ENCODE data around the gene LGALS9B.
"Not testable (repeated sequence)": the region's sequence is repeated elsewhere in the genome, so short reads cannot be mapped to it uniquely, and the experiment has no call there.

Gene LGALS9B

DNA sequence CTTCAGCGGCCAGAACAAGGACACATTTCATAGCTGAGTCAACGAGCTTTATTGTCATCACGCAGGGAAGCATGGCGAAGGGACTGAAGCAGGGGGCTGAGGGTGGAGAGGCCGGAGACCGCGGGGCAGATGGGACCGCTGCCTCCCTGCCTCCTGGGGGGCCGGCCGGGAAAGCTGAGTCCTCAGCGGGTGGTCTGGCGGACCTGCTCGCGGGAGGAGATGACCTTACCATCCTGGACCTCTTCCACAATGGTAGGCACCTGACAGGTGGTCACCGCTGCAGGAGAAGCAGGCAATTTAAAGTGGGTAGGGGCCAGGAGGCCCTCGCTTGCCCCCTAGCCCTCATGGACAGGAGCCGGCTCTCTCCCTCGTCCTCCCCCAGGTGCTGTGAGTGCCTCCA, 45.0 kb upstream of the LGALS9B start:
- H2BK120ac ChIP-seq (ENCODE audit: low read depth, low read length); H3K36me3 ChIP-seq (ENCODE audit: control insufficient read depth in 1 of 2, insufficient read depth in 2 of 2, low read depth in 1 of 2, low read length in 2 of 2); H3K18ac ChIP-seq (ENCODE audit: low read depth in 1 of 2, low read length in 2 of 2); H2AK5ac ChIP-seq (ENCODE audit: low read length, severe bottlenecking); H3K14ac ChIP-seq (ENCODE audit: low read length in 2 of 2); H4K8ac ChIP-seq (ENCODE audit: low read length); DNase-seq; H3K9me3 ChIP-seq (ENCODE audit: control insufficient read depth, low read length); H3K27me3 ChIP-seq (ENCODE audit: control insufficient read depth in 1 of 2, insufficient read depth in 1 of 2, low read length in 2 of 2); H2AFZ ChIP-seq (ENCODE audit: low read depth, low read length); H3K23ac ChIP-seq (ENCODE audit: low read length in 2 of 2); H2BK12ac ChIP-seq (ENCODE audit: low read length in 2 of 2); H3K9ac ChIP-seq (ENCODE audit: low read length); H3K4ac ChIP-seq (ENCODE audit: low read depth in 1 of 2, low read length in 2 of 2); H3K4me2 ChIP-seq (ENCODE audit: low read length, poor library complexity, severe bottlenecking); H3K4me1 ChIP-seq (ENCODE audit: control insufficient read depth, insufficient read depth, low read depth, low read length); H2BK5ac ChIP-seq (ENCODE audit: low read depth, low read length, poor library complexity, severe bottlenecking); H4K91ac ChIP-seq (ENCODE audit: low read length); H3K27ac ChIP-seq (ENCODE audit: low read length, poor library complexity, severe bottlenecking); H3K79me1 ChIP-seq (replicated peaks; ENCODE audit: low read length, poor library complexity, severe bottlenecking); H3K4me3 ChIP-seq (ENCODE audit: insufficient read depth in 1 of 2, low read depth in 1 of 2, low read length in 2 of 2); H2BK15ac ChIP-seq (ENCODE audit: low read depth, poor library complexity, severe bottlenecking): not testable (repeated sequence)
- no CpG with 5 or more reads among the region's 18 CpGs for WGBS

DNA sequence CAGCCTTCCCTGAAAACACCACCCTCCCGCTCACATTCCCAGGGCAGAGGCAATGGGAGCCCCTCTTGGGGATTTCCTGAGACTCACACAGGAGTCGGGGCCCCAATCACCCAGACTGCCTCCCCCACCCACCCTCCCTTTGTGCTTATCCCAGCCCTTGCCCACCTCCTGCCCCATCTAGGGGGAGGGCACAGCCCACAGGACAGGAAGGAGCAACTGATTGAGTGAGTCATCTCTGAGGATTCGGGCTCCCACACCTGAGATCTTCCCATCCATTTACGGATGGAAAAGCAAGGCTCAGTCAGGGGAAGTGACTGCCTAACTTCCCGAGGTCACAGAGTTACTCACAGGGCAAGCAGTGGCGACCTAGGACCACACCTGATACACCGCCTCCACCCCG, 44.4 kb upstream of the LGALS9B start:
- not testable (repeated sequence) for H3K27me3 ChIP-seq (ENCODE audit: control insufficient read depth in 1 of 2, insufficient read depth in 1 of 2, low read length in 2 of 2); H3K18ac ChIP-seq (ENCODE audit: low read depth in 1 of 2, low read length in 2 of 2); H3K23ac ChIP-seq (ENCODE audit: low read length in 2 of 2); H2BK15ac ChIP-seq (ENCODE audit: low read depth, poor library complexity, severe bottlenecking); H3K9me3 ChIP-seq (ENCODE audit: control insufficient read depth, low read length); H3K9ac ChIP-seq (ENCODE audit: low read length); H2BK5ac ChIP-seq (ENCODE audit: low read depth, low read length, poor library complexity, severe bottlenecking); H3K4me3 ChIP-seq (ENCODE audit: insufficient read depth in 1 of 2, low read depth in 1 of 2, low read length in 2 of 2); H3K4me2 ChIP-seq (ENCODE audit: low read length, poor library complexity, severe bottlenecking); H4K8ac ChIP-seq (ENCODE audit: low read length); H2BK120ac ChIP-seq (ENCODE audit: low read depth, low read length); H2AFZ ChIP-seq (ENCODE audit: low read depth, low read length); H3K79me1 ChIP-seq (replicated peaks; ENCODE audit: low read length, poor library complexity, severe bottlenecking); DNase-seq; H2AK5ac ChIP-seq (ENCODE audit: low read length, severe bottlenecking); H3K36me3 ChIP-seq (ENCODE audit: control insufficient read depth in 1 of 2, insufficient read depth in 2 of 2, low read depth in 1 of 2, low read length in 2 of 2); H3K4me1 ChIP-seq (ENCODE audit: control insufficient read depth, insufficient read depth, low read depth, low read length); H3K4ac ChIP-seq (ENCODE audit: low read depth in 1 of 2, low read length in 2 of 2); H3K14ac ChIP-seq (ENCODE audit: low read length in 2 of 2); H4K91ac ChIP-seq (ENCODE audit: low read length); H2BK12ac ChIP-seq (ENCODE audit: low read length in 2 of 2); H3K27ac ChIP-seq (ENCODE audit: low read length, poor library complexity, severe bottlenecking)
- no CpG with 5 or more reads among the region's 8 CpGs for WGBS

DNA sequence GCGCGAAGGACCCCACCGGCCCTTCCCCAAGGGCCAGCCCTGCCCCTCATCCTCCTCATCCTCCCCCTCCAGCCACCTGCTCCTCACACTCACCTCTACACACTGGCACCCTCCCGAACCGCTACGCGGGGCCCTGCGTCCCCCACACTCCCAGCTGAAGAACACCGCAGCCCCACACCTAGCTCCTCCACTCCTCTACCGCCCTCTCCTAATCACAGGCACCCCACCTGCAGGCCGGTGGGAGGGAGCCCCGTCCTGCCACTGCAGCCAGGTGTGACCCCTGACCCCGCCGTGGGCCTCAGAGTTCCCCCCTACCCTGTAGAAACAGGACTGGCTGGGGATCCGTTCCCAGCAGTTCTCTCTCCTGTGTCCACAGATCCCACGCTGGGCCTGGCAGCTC, 38.0 kb upstream of the LGALS9B start:
- not testable (repeated sequence) for H4K91ac ChIP-seq (ENCODE audit: low read length); H2BK12ac ChIP-seq (ENCODE audit: low read length in 2 of 2); H3K36me3 ChIP-seq (ENCODE audit: control insufficient read depth in 1 of 2, insufficient read depth in 2 of 2, low read depth in 1 of 2, low read length in 2 of 2); H2BK120ac ChIP-seq (ENCODE audit: low read depth, low read length); H2BK15ac ChIP-seq (ENCODE audit: low read depth, poor library complexity, severe bottlenecking); H3K27me3 ChIP-seq (ENCODE audit: control insufficient read depth in 1 of 2, insufficient read depth in 1 of 2, low read length in 2 of 2); H3K14ac ChIP-seq (ENCODE audit: low read length in 2 of 2); H3K9ac ChIP-seq (ENCODE audit: low read length); H4K8ac ChIP-seq (ENCODE audit: low read length); H3K23ac ChIP-seq (ENCODE audit: low read length in 2 of 2); H2BK5ac ChIP-seq (ENCODE audit: low read depth, low read length, poor library complexity, severe bottlenecking); H3K4me3 ChIP-seq (ENCODE audit: insufficient read depth in 1 of 2, low read depth in 1 of 2, low read length in 2 of 2); H2AFZ ChIP-seq (ENCODE audit: low read depth, low read length); H3K9me3 ChIP-seq (ENCODE audit: control insufficient read depth, low read length); H3K79me1 ChIP-seq (replicated peaks; ENCODE audit: low read length, poor library complexity, severe bottlenecking); H2AK5ac ChIP-seq (ENCODE audit: low read length, severe bottlenecking); H3K4me2 ChIP-seq (ENCODE audit: low read length, poor library complexity, severe bottlenecking); H3K4me1 ChIP-seq (ENCODE audit: control insufficient read depth, insufficient read depth, low read depth, low read length); H3K18ac ChIP-seq (ENCODE audit: low read depth in 1 of 2, low read length in 2 of 2); H3K4ac ChIP-seq (ENCODE audit: low read depth in 1 of 2, low read length in 2 of 2); H3K27ac ChIP-seq (ENCODE audit: low read length, poor library complexity, severe bottlenecking); DNase-seq
- no CpG with 5 or more reads among the region's 16 CpGs for WGBS

DNA sequence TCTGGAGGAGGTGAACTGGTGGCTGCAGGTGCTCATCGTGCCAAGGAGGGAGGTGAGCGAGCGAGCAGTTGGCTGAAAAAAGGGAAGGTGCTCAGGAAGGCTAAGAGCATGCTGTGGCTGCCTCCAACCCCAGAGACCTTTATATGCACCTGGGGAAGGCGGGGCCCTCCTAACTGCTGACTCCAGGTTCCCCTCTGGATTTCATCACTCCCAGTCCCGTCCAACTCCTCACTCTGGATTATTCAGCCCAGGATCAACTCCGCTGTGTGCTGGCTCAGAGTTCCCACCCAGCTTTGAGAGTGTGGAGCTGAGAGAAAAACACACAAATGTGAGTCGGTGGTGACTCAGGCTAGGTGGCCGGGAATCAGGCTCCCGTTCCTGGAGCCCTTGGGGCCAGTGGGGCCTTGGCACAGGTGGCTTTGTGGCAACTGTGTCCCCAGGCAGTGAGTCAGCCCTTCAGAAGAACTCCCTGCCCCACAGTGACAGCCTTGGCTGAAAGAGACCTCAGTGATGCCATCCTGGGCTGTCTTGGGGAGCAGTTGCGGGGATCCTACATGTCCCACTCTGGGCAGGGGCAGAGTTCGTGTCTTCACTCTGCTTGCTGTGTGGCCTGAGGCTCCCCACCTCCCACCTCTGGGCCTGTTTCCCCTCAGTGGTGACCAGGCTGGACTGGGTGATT, 37.2 kb upstream of the LGALS9B start:
- H3K18ac ChIP-seq (ENCODE audit: low read depth in 1 of 2, low read length in 2 of 2); H4K91ac ChIP-seq (ENCODE audit: low read length); H3K27ac ChIP-seq (ENCODE audit: low read length, poor library complexity, severe bottlenecking); H2BK12ac ChIP-seq (ENCODE audit: low read length in 2 of 2); H2AK5ac ChIP-seq (ENCODE audit: low read length, severe bottlenecking); H3K36me3 ChIP-seq (ENCODE audit: control insufficient read depth in 1 of 2, insufficient read depth in 2 of 2, low read depth in 1 of 2, low read length in 2 of 2); H3K23ac ChIP-seq (ENCODE audit: low read length in 2 of 2); H4K8ac ChIP-seq (ENCODE audit: low read length); H2BK5ac ChIP-seq (ENCODE audit: low read depth, low read length, poor library complexity, severe bottlenecking); H3K4me2 ChIP-seq (ENCODE audit: low read length, poor library complexity, severe bottlenecking); H3K9ac ChIP-seq (ENCODE audit: low read length); H3K27me3 ChIP-seq (ENCODE audit: control insufficient read depth in 1 of 2, insufficient read depth in 1 of 2, low read length in 2 of 2); H3K14ac ChIP-seq (ENCODE audit: low read length in 2 of 2); H3K79me1 ChIP-seq (replicated peaks; ENCODE audit: low read length, poor library complexity, severe bottlenecking); H3K9me3 ChIP-seq (ENCODE audit: control insufficient read depth, low read length); H3K4me1 ChIP-seq (ENCODE audit: control insufficient read depth, insufficient read depth, low read depth, low read length); H2BK120ac ChIP-seq (ENCODE audit: low read depth, low read length); H2BK15ac ChIP-seq (ENCODE audit: low read depth, poor library complexity, severe bottlenecking); DNase-seq; H3K4ac ChIP-seq (ENCODE audit: low read depth in 1 of 2, low read length in 2 of 2); H3K4me3 ChIP-seq (ENCODE audit: insufficient read depth in 1 of 2, low read depth in 1 of 2, low read length in 2 of 2); H2AFZ ChIP-seq (ENCODE audit: low read depth, low read length): not testable (repeated sequence)
- no CpG with 5 or more reads among the region's 11 CpGs for WGBS

Measured in mesenchymal stem cell (in vitro differentiated cells and primary cell).